GM13976 (cell line): Measurements from ENCODE around the gene NUDT14.

Experiments used
- DNase-seq: peaks from one replicate; pipeline ENCODE4 v3.0.0; 2012; ENCODE audit warnings: low spot score
- CTCF ChIP-seq: IDR thresholded peaks from 2 replicates; pipeline ENCODE4 v1.5.1; 2012; ENCODE audit warnings: borderline replicate concordance, mild to moderate bottlenecking; ENCODE audit not compliant: insufficient read depth; ENCODE audit errors: extremely low read depth, missing control alignments, control extremely low read depth
- in situ Hi-C: fragments of 300-500 bp; cut with MboI; formaldehyde crosslinking; loops from one replicate; pipeline ENCODE4 v1.12.0; 2022; ENCODE audit warnings: low sequenced_read_pairs, mixed read lengths, inconsistent platforms; ENCODE audit not compliant: unreplicated experiment

The NUDT14 gene

GRCh38 chr14:105184461-105184860 lies 3.3 kb upstream of the NUDT14 start:
- DNase-seq = no peak
- in situ Hi-C loops = no loop called here

GRCh38 chr14:105182296-105183020 lies 1.3 kb upstream of the NUDT14 start:
- in situ Hi-C loops = no loop called here
- TF ChIP-seq CTCF = no peak
- no peak for DNase-seq

More at GRCh38 chr14:105184461-105184860, 3.3 kb upstream of the NUDT14 start:
- no peak for TF ChIP-seq CTCF

GRCh38 chr14:105181549-105182295 lies 610 bp upstream of the NUDT14 start:
- no peak for TF ChIP-seq CTCF

GRCh38 chr14:105179191-105179590 lies 1.9 kb downstream of the NUDT14 start:
- in situ Hi-C loops = no loop called here
- no peak for DNase-seq

More at GRCh38 chr14:105181549-105182295, 610 bp upstream of the NUDT14 start:
- in situ Hi-C loops = no loop called here
- no peak for DNase-seq

GRCh38 chr14:105178868-105179140 lies 2.3 kb downstream of the NUDT14 start:
- in situ Hi-C loops = no loop called here

More at GRCh38 chr14:105179191-105179590, 1.9 kb downstream of the NUDT14 start:
- no peak for TF ChIP-seq CTCF

More at GRCh38 chr14:105178868-105179140, 2.3 kb downstream of the NUDT14 start:
- no peak for TF ChIP-seq CTCF
- DNase-seq = no peak
